ENCODE results near the gene BMP4. TPM values are rescaled to one million over a fixed set of nuclear protein-coding genes. Genes with fewer than 3 reads are reported as not detected.

The BMP4 gene
- total RNA-seq, 4 donors from 2014 or later = 9.1 to 24.5 (median 19.0) TPM

- WGBS, 2 donors = 90 to 92% methylated on average over 5 of the region's 5 CpGs
Measured at GRCh38 chr14:53927171-53927570, 29.5 kb downstream of the BMP4 start.

GRCh38 chr14:53925201-53925766 lies 31.3 kb downstream of the BMP4 start:
- no peak overlapping the region for H3K4me3 ChIP-seq (ENCODE audit: low read depth, poor library complexity, severe bottlenecking)
- intact Hi-C loops (cut with DNase I; ENCODE audit: low total_unique reads) = no loop called here
- WGBS, 2 donors = 86 to 91% methylated on average over 6 of the region's 6 CpGs
- no peak for DNase-seq (ENCODE audit: low spot score in 2 of 2)
- no peak for TF ChIP-seq POLR2A (IDR thresholded peaks at IDR 0.05)
- TF ChIP-seq CTCF (IDR thresholded peaks at IDR 0.05) = no peak

More at GRCh38 chr14:53927171-53927570, 29.5 kb downstream of the BMP4 start:
- DNase-seq (ENCODE audit: low spot score in 2 of 2) = no peak
- TF ChIP-seq CTCF (IDR thresholded peaks at IDR 0.05) (no peak), POLR2A (IDR thresholded peaks at IDR 0.05) (no peak)
- no peak overlapping the region for H3K4me3 ChIP-seq (ENCODE audit: low read depth, poor library complexity, severe bottlenecking)
- intact Hi-C loops (cut with DNase I; ENCODE audit: low total_unique reads) = no loop called here

- no peak overlapping the region for H3K4me3 ChIP-seq (ENCODE audit: low read depth, poor library complexity, severe bottlenecking)
- TF ChIP-seq POLR2A (IDR thresholded peaks at IDR 0.05) = no peak
- no peak for TF ChIP-seq CTCF (IDR thresholded peaks at IDR 0.05)
- WGBS, 2 donors = 17 to 21% methylated on average over 4 of the region's 4 CpGs
- no peak for DNase-seq (ENCODE audit: low spot score in 2 of 2)
- intact Hi-C loops (cut with DNase I; ENCODE audit: low total_unique reads) = no loop called here
Measured at GRCh38 chr14:53924753-53925152, 31.9 kb downstream of the BMP4 start.

- no peak for DNase-seq (ENCODE audit: low spot score in 2 of 2)
- no peak for TF ChIP-seq POLR2A (IDR thresholded peaks at IDR 0.05)
- TF ChIP-seq CTCF (IDR thresholded peaks at IDR 0.05) = no peak
- 53 to 67% methylated on average over 3 of the region's 3 CpGs for WGBS, 2 donors
- intact Hi-C loops (cut with DNase I; ENCODE audit: low total_unique reads) = no loop called here
- H3K4me3 ChIP-seq (ENCODE audit: low read depth, poor library complexity, severe bottlenecking) = no peak overlapping the region
Measured at GRCh38 chr14:53921027-53921426, 35.6 kb downstream of the BMP4 start.

GRCh38 chr14:53916239-53916638 lies 40.4 kb downstream of the BMP4 start:
- H3K4me3 ChIP-seq (ENCODE audit: low read depth, poor library complexity, severe bottlenecking) = no peak overlapping the region
- intact Hi-C loops (cut with DNase I; ENCODE audit: low total_unique reads) = no loop called here
- 71 to 72% methylated on average over 1 of the region's 1 CpG for WGBS, 2 donors
- TF ChIP-seq CTCF (IDR thresholded peaks at IDR 0.05) (no peak), POLR2A (IDR thresholded peaks at IDR 0.05) (no peak)
- no peak for DNase-seq (ENCODE audit: low spot score in 2 of 2)

Data from lower leg skin (tissue), 4 donors.